ENCODE data around the gene IGSF3. TPM values are rescaled to one million over a fixed set of nuclear protein-coding genes. Genes with fewer than 3 reads are reported as not detected.
A peak's percentile ranks its signal among the peaks of the same experiment; 100 is the strongest.

IGSF3 gene
- total and polyA plus RNA-seq, 10 of the 15 experiments (the other 5 are each of a cell fraction or from before 2014, with no cell fraction given) = 1.4 to 18.0 (median 9.6) TPM

DNA sequence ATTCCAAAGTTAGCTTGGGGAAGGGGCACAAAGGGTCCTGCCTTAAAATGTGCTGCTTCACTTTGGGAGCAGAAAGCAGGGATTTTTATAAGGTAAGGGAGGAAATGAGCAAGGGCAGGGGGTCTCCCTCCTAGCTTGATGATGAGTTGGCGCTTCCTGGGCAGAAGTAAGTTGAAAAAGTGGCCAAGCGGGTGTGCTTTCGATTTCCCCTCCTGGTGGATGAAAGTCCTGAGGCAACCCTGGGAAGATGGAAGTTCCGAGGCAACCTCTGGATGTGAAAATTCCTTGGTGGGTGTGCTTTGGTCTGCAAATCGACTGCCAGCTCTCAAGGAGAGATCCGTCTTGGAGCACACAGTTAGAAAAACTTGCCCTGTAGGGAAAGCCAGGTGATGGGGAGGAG lies 45.0 kb upstream of the IGSF3 start:
- in situ Hi-C loops (cut with MboI) = no loop called here
- H3K4me2 ChIP-seq (ENCODE audit: control insufficient read depth, insufficient read depth) = no peak overlapping the region
- 43% methylated on average over 6 of the region's 6 CpGs for WGBS (ENCODE audit: insufficient coverage, insufficient replicate concordance, low lambda C conversion rate, missing lambda C conversion rate)
- no peaks in the 10 kb centered on the region; the same call in 1 of the 2 replicates for H4K20me1 ChIP-seq (ENCODE audit: control insufficient read depth, insufficient read depth)
- FAIRE-seq (no peak), ATAC-seq (no peak), DNase-seq (ENCODE audit: low read depth, low spot score) (no peak)
- H3K4me1 ChIP-seq (ENCODE audit: control insufficient read depth, insufficient read depth, low read length) = no peaks in the 10 kb centered on the region
- H3K9ac ChIP-seq (ENCODE audit: control insufficient read depth, insufficient read depth, low read length) = no peak overlapping the region
- CTCF ChIA-PET = interaction anchor here (1.3 to 6.2 kb wide), 3 partner anchors 12 to 138 kb away, joined by 3 to 39 read pairs (median 6); no protein-coding TSS in a partner anchor
- no peaks in the 10 kb centered on the region for H3K27me3 ChIP-seq (replicated peaks in 1 of 2; ENCODE audit: control insufficient read depth in 2 of 2, insufficient read depth in 2 of 2, low read length in 1 of 2)
- TF ChIP-seq HDAC6 (IDR thresholded peaks at IDR 0.05; ENCODE audit: unreplicated experiment) (no peak), FOXM1 (IDR thresholded peaks at IDR 0.05; ENCODE audit: low read depth, low read length) (no peak), EED (IDR thresholded peaks at IDR 0.05; ENCODE audit: low read depth) (peak; percentile 60), GABPA (IDR thresholded peaks at IDR 0.05; ENCODE audit: low read depth) (no peak), CREB1 (IDR thresholded peaks at IDR 0.05; ENCODE audit: low read depth) (no peak), ETV6 (conservative IDR thresholded peaks at IDR 0.05 in 1 of 2, IDR thresholded peaks at IDR 0.05 in 1 of 2; ENCODE audit: borderline replicate concordance in 1 of 2, low read depth in 1 of 2) (peak in 1 of 2 experiments; percentile 56; a peak in 1 of 4 replicates)
- TF ChIP-seq, protein P1, sequence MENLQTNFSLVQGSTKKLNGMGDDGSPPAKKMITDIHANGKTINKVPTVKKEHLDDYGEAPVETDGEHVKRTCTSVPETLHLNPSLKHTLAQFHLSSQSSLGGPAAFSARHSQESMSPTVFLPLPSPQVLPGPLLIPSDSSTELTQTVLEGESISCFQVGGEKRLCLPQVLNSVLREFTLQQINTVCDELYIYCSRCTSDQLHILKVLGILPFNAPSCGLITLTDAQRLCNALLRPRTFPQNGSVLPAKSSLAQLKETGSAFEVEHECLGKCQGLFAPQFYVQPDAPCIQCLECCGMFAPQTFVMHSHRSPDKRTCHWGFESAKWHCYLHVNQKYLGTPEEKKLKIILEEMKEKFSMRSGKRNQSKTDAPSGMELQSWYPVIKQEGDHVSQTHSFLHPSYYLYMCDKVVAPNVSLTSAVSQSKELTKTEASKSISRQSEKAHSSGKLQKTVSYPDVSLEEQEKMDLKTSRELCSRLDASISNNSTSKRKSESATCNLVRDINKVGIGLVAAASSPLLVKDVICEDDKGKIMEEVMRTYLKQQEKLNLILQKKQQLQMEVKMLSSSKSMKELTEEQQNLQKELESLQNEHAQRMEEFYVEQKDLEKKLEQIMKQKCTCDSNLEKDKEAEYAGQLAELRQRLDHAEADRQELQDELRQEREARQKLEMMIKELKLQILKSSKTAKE (IDR thresholded peaks at IDR 0.05; ENCODE audit: low read depth, poor library complexity, severe bottlenecking) = no peak
- TF ChIP-seq, protein P2, sequence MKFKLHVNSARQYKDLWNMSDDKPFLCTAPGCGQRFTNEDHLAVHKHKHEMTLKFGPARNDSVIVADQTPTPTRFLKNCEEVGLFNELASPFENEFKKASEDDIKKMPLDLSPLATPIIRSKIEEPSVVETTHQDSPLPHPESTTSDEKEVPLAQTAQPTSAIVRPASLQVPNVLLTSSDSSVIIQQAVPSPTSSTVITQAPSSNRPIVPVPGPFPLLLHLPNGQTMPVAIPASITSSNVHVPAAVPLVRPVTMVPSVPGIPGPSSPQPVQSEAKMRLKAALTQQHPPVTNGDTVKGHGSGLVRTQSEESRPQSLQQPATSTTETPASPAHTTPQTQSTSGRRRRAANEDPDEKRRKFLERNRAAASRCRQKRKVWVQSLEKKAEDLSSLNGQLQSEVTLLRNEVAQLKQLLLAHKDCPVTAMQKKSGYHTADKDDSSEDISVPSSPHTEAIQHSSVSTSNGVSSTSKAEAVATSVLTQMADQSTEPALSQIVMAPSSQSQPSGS (IDR thresholded peaks at IDR 0.05; ENCODE audit: low read length) = no peak
- H3K36me3 ChIP-seq (ENCODE audit: control insufficient read depth in 2 of 2, insufficient read depth in 2 of 2, low read length in 1 of 2) = no peaks in the 10 kb centered on the region
- intact Hi-C loops (cut with micrococcal nuclease; ENCODE audit: unreplicated experiment) = no loop called here
- SMC1A ChIA-PET (ENCODE audit: uncharacterized antibody, unreplicated experiment) = no interaction called here
- no peak overlapping the region for H3K27ac ChIP-seq (ENCODE audit: control insufficient read depth, insufficient read depth)
- no peaks in the 10 kb centered on the region for H3K79me2 ChIP-seq (ENCODE audit: control insufficient read depth, insufficient read depth, low read length)
- peaks cover 2% of the 10 kb centered on the region; the same call in 2 of the 3 replicates for H3K9me3 ChIP-seq (replicated peaks; ENCODE audit: control insufficient read depth, insufficient read depth, low read length)
- POLR2A ChIA-PET = interaction anchor here (1.2 kb wide), 1 partner anchor 45 kb away, joined by 4 read pairs; the partner anchor contains the start of gene IGSF3
- H2AFZ ChIP-seq (ENCODE audit: control insufficient read depth, low read depth, low read length) = no peak overlapping the region
- H3K4me3 ChIP-seq = no peak overlapping the region
- RAD21 ChIA-PET (ENCODE audit: unreplicated experiment) = interaction anchor here (0.9 kb wide), 1 partner anchor 40 kb away, joined by 3 read pairs; no protein-coding TSS in a partner anchor
- BruUV-seq (replicated peaks) = no TSS peak
